ENCODE results near the gene MMP1.

Gene MMP1

DNA sequence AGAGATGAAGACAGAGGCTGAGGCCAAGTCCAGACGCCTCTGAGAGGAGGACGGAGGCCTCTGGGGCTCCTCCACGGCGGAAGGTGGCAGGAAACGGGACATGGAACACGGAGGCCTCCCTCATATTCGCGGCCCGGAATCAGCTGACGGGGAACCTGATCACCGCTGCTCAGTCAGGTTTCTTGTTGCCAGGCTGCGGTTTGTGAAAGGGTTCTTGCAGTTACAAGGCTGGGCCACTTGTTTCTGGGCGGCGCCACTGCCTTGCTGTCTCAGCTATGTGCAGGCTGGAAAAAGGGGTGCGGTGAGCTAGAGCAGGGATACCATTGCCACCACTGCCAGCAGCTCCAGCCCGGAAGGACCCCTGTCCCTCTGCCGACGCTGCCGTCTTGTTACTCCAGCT lies 10.0 kb upstream of the MMP1 start:
- in situ Hi-C loops (cut with MboI; ENCODE audit: low sequenced_read_pairs), result no loop called here

DNA sequence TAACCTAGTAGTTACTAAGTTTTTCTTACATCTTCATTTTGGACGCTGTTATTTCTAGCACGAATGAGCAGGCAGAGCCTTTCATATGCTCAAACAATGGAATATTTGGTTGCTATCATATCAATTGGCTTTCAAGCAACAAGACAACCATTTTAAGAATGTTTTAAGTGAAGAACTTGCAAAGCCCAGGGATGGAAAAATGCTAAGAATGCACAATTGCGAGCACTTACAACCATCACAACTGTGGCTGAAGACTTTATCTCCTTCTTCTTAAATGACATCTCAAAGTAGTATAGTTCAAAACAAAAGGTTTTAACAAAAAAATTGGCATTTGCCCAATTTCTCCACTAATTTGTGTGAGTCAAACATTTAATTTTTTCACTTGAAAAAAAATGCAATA lies 8.3 kb upstream of the MMP1 start:
- in situ Hi-C loops (cut with MboI; ENCODE audit: low sequenced_read_pairs), result no loop called here

DNA sequence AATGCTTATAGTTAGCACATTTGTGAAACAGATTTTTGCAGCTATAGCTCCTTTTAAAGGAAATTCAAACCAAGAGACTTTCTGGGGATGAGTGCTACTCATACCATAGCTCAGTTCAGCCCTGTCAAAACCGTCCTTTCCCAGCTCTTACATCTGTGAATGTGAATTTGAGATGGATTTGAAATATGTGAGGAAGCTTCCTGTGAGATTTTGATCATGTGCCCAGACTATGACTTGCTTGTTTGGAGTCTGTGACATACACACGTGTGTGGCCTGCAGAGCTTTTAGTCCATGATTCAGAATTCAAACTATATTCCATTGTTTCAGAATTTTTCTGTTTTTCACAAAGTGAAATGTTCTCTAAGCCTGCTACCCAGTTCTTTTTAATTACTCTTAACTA lies 4.4 kb upstream of the MMP1 start:
- in situ Hi-C loops (cut with MboI; ENCODE audit: low sequenced_read_pairs), result no loop called here

DNA sequence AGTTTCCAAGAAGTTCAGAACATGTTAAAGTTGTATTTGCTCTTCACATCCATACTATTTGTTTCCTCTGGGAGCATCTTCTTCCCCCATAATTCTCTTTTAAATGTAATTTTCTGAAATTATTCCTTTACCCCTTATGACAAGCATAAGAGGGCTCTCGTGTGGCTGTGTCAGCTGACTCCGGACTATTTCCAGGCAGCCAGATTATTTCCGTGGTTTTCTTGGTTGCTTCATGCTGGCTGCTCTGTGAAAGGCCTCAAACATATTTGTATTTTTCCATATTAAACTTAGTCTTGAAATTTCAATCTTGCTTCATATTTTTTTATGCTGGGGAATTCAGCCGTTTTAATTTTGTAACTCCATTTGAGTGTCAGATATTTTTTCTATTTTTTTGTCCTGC lies 2.8 kb upstream of the MMP1 start:
- in situ Hi-C loops (cut with MboI; ENCODE audit: low sequenced_read_pairs), result no loop called here

DNA sequence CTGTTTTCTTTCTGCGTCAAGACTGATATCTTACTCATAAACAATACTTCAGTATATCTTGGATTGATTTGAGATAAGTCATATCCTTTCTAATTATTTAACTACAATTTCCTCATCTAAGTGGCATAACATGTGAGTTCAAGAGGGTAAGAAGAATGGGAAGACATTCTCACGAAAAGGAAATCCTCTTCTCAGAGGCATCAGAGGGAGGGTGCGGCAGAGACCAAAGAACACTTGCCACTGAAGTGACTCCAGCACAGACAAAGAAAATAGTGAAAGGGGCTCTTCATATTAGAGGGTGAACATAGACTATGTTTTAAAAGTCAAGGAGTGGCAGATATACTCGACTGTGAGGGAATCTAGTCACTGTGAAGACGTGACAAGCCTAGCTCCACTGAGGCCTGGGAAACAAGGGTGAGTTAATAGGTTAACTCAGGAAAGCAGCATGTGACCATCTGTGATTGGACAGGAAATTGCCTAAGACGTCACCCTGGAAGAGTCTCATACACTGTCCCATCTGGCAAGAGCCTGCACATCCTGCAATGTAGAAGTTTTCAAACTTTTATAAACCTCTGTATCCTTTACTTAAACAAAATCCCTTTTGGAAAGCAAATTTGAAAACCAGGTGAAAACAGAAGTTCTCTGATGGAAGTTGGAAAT lies 1.9 kb upstream of the MMP1 start:
- in situ Hi-C loops (cut with MboI; ENCODE audit: low sequenced_read_pairs), result no loop called here

DNA sequence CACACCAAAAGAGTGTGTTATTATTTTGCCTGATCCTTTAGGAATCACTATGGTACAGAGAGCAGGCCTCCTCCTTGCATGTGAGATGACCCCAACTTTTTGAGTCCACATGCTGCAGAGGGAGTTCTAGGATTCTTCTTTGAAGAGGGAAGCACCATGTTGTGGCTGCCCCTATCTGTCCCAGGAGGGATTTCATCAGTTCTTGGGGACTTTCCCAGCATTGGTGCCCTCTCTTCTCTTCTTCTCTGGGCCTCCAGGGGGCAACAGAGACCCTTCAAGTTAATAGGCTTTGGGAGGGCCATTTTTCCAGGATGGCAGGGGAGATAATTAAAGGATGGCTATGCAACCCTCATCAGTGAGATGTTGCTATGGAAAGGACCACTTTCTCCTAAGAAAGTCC lies 3.6 kb downstream of the MMP1 start:
- in situ Hi-C loops (cut with MboI; ENCODE audit: low sequenced_read_pairs), result no loop called here

DNA sequence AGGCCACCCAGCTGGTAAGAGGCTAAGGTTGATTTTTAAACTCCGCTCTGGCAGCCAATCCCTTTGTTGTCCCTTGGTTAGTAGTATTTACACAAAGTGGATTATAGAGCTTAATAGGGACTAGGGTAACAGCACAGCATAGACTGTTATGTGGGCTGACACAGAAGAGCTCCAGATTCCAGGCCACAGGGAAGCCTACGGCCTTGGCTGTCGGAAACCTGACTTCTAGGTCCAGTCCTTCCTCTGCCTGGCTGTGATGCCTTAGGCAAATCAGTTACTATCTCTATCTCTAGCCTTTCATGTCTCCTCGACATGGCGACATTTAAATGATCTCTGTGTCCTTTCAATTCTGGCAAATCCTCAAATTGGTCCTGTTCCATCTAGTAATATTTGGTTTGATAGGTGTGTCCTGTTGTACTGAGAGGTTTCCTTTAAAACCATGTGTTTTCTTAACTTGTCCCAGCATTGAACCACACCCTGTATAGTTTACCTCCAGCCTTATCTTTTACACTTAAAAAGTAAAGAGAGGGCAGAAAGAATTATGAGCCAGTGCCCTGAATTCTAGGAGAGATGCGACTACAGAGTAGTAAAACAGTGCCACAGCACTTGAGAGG lies 4.2 kb downstream of the MMP1 start:
- in situ Hi-C loops (cut with MboI; ENCODE audit: low sequenced_read_pairs), result no loop called here

DNA sequence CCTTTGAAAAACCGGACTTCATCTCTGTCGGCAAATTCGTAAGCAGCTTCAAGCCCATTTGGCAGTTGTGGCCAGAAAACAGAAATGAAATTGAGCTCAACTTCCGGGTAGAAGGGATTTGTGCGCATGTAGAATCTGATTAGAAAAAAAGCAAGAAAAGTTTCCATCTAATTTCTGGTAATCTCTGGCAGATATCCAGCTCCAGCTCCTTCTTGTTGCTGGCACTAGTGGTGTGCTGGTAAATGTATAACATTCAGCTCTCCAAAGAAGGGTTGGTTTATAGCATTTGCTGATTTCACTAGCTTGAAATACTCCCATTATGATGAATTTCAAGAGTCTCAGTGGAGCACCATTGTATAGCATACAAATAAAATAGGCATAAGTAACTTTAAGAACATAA lies 5.4 kb downstream of the MMP1 start:
- in situ Hi-C loops (cut with MboI; ENCODE audit: low sequenced_read_pairs), result no loop called here

DNA sequence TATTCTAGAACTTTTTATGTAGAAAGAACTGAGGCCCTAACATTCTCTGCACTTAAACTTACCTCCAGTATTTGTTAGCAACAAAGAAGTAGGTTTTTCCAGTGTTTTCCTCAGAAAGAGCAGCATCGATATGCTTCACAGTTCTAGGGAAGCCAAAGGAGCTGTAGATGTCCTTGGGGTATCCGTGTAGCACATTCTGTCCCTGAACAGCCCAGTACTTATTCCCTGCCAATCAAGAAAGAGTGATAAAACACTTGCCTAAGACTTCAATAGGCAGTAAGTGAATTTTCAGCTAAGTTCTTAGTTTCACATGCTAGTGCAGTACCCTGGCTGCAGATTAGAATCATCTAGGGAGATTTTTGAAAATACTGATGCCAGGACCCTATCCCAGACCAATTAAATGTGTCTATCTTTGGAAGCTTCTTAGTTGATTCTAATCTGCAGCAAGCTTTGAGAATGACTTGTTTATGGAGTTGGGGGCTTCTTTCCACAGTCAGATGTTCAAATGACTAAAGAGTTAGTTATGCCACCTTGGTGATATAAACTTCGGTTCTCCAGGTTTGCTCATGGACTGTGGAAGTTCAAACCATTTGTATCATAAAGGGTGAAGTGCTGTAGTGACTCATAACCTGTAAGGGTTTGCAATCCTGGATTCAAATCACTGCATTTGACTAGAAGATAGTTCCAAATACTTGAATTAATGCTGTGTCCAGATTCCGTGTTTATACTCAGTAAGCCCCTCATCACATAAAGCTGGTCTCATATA lies 6.5 kb downstream of the MMP1 start:
- in situ Hi-C loops (cut with MboI; ENCODE audit: low sequenced_read_pairs), result no loop called here

DNA sequence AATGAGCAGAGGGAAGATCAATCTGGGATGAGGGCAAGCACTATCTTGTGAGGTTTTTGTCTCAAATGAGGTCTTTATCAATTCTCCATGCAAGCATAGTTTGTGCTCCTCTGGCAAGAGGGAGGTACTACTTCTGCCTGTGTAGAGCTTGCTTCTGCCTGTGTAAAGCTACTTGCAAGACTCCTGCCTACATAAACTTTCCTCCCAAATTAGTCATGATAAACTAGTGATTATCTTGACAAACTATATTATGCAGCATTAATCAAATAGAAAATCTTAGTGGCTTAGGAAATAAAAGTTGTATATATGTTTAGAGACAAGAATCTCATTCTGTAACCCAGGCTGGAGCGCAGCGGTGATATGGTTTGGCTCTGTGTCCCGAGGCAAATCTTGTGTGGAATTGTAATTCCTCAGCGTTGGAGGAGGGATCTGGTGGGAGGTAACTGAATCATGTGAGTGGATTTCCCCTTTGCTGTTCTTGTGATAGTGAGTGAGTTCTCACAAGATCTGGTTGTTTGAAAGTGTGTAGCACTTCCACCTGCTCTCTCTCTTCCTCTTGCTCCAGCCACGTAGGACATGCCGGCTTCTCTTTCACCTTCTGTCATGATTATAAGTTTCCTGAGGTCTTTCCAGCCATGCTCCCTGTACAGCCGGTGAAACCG lies 9.5 kb downstream of the MMP1 start:
- in situ Hi-C loops (cut with MboI; ENCODE audit: low sequenced_read_pairs), result no loop called here

DNA sequence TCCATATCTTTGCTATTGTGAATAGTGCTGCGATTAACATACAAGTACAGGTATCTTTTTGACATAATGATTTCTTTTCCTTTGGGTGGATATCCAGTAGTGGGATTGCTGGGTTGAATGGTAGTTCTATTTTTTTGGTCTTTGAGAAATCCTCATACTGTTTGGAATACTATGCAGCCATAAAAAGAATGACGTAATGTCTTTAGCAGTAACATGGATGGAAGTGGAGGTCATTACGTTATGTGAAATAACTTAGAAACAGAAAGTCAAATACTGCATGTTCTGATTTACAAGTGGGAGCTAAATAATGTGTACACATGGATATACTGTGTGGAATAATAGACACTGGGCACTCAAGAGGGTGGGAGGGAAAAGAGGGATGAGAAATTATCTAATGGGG lies 13.6 kb downstream of the MMP1 start:
- in situ Hi-C loops (cut with MboI; ENCODE audit: low sequenced_read_pairs), result no loop called here

DNA sequence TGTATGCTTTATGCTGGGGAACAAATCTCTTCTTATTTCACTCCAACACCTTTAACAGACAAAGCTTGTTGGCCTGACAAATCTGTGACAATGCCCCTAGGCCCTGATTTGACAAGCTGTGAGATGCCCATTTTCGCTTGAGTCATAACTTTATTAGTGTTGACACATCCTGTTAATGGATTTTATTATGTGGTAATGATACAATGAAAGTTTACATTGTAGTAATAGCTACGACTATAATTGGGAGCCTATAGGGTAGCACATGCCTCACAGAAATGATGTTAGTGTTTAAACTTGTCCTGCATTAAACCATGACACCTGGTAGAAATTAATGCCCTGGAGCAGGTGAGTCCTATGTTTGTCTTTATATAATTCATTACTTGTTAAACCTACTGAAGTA lies 14.2 kb downstream of the MMP1 start:
- in situ Hi-C loops (cut with MboI; ENCODE audit: low sequenced_read_pairs), result no loop called here

DNA sequence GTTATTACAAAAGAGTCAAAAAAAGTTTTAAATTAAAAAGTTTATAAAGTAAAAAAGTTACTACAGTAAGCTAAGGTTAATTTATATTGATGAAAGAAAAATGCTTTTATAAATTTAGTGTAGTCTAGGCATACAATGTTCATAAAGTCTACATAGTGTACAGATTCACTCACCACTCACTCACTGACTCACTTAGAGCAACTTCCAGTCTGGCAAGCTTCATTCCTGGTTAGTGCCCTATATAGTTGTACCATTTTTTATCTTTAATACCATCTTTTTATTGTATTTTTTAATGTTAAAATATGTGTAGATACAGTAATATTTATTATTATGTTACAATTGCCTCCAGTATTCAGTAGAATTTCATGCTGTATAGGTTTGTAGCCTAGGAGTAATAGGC lies 14.9 kb downstream of the MMP1 start:
- in situ Hi-C loops (cut with MboI; ENCODE audit: low sequenced_read_pairs), result no loop called here

DNA sequence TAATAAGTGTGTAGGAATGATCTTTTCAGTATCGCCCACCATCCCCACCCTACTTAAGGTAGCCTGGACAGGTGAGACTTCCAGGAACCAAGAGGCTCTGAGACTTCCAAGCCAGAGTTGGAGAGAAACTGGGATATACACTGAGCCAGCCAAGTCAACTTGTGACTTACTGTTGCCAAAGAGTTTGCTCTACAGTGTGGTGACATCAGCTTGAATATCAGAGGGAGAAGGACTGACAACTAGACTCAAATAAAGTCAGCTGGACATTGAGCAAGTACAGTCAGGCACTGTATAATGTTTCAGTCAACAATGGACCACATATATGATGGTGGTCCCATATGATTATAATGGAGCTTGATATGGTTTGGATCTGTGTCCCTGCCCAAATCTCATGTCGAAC lies 16.3 kb downstream of the MMP1 start:
- in situ Hi-C loops (cut with MboI; ENCODE audit: low sequenced_read_pairs), result no loop called here

DNA sequence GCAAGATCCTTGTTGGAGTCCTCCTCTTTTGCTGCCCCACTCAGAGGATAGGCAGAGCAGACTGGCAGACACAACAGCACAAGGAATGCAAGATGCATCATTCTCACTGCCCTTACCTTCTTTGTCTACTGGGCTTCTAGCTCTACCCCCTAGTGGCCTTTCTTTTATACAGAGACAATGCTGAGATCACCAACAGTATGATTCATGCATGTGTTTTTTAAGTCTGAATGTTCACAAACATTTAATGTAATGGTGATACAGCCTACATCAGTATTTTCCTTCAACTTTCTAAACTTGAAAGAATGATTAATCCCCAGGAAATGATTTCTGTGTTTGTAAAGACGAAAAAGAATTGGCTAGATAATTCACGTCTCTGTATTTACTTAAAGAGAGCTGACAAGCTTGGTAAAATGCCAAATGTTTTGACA lies 17.5 kb downstream of the MMP1 start, which contains the start of gene MMP10:
MMP10 (minus strand) TSS at position 138 of the 428 bp plus-strand sequence; CDS start at position 101, 37 bp downstream.
- in situ Hi-C loops (cut with MboI; ENCODE audit: low sequenced_read_pairs), result no loop called here

DNA sequence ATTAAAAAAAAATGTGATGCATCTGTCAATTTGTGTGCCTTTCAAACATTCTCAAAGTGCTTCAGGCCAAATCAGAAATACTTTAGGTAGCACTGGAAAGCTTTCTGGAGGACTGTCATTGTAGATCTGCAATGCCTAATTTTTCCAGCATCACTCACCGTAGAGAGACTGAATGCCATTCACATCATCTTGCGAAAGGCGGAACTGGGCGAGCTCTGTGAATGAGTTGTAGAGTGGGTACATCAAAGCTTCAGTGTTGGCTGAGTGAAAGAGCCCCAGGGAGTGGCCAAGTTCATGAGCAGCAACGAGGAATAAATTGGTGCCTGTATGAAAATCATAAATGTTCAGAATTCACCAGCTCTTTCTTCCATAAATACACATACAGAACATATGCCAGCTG lies 21.5 kb downstream of the MMP1 start:
- in situ Hi-C loops (cut with MboI; ENCODE audit: low sequenced_read_pairs), result no loop called here

DNA sequence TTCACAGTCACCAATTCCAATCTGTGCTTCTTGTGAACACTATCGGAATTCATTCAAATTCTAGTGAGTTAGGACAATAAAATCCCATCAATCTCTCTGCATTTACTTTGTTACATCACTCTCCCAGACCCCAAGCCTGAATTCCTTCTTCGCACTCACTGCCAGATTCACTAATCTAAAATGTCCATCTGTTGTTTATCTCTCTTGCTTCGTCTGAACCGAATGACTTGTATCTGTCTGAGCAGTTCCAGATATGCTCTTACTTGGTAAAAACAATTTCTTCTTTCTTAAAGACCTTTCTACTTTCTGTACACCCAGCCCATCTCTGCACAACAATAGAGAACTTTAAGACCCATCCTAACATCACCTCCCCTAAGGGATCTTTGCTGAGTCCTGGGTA lies 24.6 kb downstream of the MMP1 start:
- in situ Hi-C loops (cut with MboI; ENCODE audit: low sequenced_read_pairs), result no loop called here

DNA sequence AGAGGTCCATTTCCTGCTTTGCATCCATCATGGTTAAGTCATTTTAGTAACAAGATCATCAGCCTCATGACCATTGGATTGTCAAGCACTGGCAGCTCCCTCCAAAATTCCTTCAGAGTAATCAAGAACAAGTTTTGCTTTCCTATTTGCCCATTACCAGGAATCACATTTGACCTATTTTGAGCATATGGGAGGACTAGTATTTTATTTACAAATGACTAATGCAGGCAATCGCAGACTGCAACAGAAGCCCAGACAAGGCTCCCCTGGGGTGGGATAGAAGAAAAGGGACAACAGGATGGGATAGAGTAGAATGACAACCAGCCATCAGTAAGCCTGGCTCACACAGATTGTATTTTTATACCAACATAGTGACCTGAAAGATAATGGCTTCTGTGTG lies 26.6 kb downstream of the MMP1 start:
- in situ Hi-C loops (cut with MboI; ENCODE audit: low sequenced_read_pairs), result no loop called here

DNA sequence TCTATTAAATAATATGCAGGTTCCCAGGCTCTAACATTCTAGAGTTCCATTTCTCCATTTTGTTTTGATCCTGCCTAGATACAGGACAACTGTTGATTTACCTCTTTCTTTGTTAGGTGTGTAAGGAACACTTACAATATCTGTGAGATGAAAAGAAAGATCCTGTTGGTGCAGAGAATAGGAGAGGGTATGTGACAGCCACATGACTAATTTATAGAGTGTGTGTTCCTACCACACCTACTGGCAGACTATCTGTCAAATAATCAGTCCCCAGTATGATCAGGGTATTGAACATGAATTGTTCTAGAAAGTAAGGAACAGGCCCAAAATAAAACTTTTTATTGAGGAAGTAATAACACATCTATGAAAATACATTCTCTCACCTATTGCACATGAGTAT lies 27.8 kb downstream of the MMP1 start:
- in situ Hi-C loops (cut with MboI; ENCODE audit: low sequenced_read_pairs), result no loop called here

DNA sequence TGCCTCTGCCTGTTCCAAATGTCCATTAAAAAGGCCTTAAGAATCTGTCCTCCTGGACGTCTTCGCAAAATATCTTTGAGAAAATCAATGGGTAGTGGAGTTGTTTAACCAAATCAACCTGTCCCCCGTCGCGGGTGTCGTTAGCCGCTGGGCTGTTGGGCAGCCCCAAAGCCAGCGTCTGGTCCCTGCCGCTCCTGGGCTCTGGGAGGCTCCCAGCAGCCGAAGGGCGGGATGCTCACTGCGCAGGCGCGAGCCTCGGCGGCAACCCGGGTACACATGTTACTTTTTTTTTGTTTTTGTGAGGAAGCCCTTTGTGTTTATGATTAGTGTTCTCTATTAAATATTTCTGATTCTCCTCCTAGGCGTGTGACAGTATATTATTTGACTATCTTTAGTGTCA lies 30.2 kb downstream of the MMP1 start:
- in situ Hi-C loops (cut with MboI; ENCODE audit: low sequenced_read_pairs), result no loop called here

DNA sequence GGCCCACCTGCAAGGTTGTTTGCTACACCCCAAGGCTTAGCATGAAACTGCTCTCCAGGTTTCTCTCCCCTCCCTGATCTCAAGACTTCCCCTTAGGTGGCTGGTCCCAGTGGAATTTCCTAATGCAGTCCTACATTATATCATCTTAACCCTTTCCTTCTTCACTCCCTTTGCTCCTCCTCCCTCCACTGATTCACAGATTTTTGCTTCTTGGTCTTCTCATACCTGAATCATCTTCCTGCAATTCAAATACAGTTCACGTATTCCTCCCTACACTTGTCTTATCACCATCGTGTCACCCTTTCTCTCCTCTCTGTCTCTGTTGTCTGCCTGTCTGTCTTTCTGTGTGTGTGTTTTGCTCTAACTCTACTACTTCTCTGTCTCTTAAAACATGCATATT lies 34.5 kb downstream of the MMP1 start:
- in situ Hi-C loops (cut with MboI; ENCODE audit: low sequenced_read_pairs), result no loop called here

DNA sequence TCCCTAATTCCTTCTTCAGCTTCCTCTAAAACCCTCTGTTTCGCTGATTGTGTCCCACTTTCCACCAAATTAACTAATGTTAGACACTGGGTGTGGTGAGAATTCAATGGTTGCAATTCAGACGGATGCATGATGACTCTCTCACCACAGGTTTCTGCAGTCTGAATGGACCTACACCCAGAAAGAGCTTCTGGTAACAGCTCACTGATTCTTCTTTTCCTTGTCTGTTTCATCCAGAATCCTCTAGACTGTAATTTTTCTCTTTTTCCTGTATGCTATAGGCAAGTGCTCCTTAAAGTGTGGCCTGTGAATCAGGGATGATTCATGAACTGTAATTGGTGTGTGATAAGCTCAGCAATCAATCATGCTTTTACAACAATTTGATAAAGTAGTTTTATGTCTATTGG lies 35.6 kb downstream of the MMP1 start:
- in situ Hi-C loops (cut with MboI; ENCODE audit: low sequenced_read_pairs), result no loop called here

Measured in HL-60/S4 (cell line).